Uterus (tissue), 2 donors: ENCODE measurements around the gene ALLC.

ENCODE experiments used
- CTCF ChIP-seq, 4 experiments: fragments of 200-600 bp in 2 of 4; fragments of 450-650 bp in 2 of 4; sonication (generic) in 2 of 4; IDR thresholded peaks; one replicate each; pipeline ENCODE4 v1.5.1; 2016 to 2019; ENCODE audit warnings: antibody characterized with exemption in 4 of 4, mild to moderate bottlenecking in 2 of 4, moderate library complexity in 1 of 4
- POLR2A ChIP-seq, 2 donors: fragments of 450-650 bp; IDR thresholded peaks; one replicate each; pipeline ENCODE4 v1.6.1; 2016; ENCODE audit warnings: antibody characterized with exemption in 2 of 2, mild to moderate bottlenecking in 1 of 2, moderate library complexity in 1 of 2

GRCh38 chr2:3741396-3741795 lies 83.4 kb downstream of the ALLC start:
- no peak for TF ChIP-seq CTCF (IDR thresholded peaks at IDR 0.05)
- no peak for TF ChIP-seq POLR2A (IDR thresholded peaks at IDR 0.05)
